DOHH2 (cell line): Measurements from ENCODE around the gene CUEDC1.

ENCODE experiments used
- H3F3A ChIP-seq: fragments of 200-600 bp; sonication (generic), shearing (Covaris generic); 2 replicates; pipeline ENCODE4 v1.6.0; 2016; ENCODE audit warnings: antibody characterized with exemption, mild to moderate bottlenecking; ENCODE audit not compliant: control insufficient read depth, insufficient read depth
- H3K27ac ChIP-seq: fragments of 200-600 bp; sonication (generic); 2 replicates; pipeline ENCODE4 v1.5.1; 2014; ENCODE audit warnings: low read depth, mild to moderate bottlenecking, low read length, moderate library complexity
- H3K27me3 ChIP-seq: fragments of 200-600 bp; sonication (generic); 2 replicates; pipeline ENCODE4 v1.6.1; 2014; ENCODE audit warnings: mild to moderate bottlenecking, low read length, mixed read lengths; ENCODE audit not compliant: control insufficient read depth
- H3K36me3 ChIP-seq: fragments of 200-600 bp; sonication (generic); 2 replicates; pipeline ENCODE4 v1.6.1; 2014; ENCODE audit warnings: mild to moderate bottlenecking, low read length, moderate library complexity, mixed read lengths; ENCODE audit not compliant: control insufficient read depth
- H3K4me1 ChIP-seq: fragments of 200-600 bp; sonication (generic); 2 replicates; pipeline ENCODE4 v1.6.1; 2014; ENCODE audit warnings: mild to moderate bottlenecking, low read length, mixed read lengths; ENCODE audit not compliant: control insufficient read depth
- H3K4me2 ChIP-seq: fragments of 200-600 bp; sonication (generic); 2 replicates; pipeline ENCODE4 v1.6.0; 2014; ENCODE audit warnings: mild to moderate bottlenecking, low read length, moderate library complexity
- H3K4me3 ChIP-seq: fragments of 200-600 bp; sonication (generic); 2 replicates; pipeline ENCODE4 v1.5.1; 2014; ENCODE audit warnings: mild to moderate bottlenecking, low read length, mixed read lengths
- H3K79me2 ChIP-seq: fragments of 200-600 bp; sonication (generic); 2 replicates; pipeline ENCODE4 v1.6.1; 2014; ENCODE audit warnings: mild to moderate bottlenecking, low read length, mixed read lengths; ENCODE audit not compliant: control insufficient read depth
- H3K9me2 ChIP-seq: fragments of 200-600 bp; sonication (generic); replicated peaks from 2 replicates; pipeline ENCODE4 v1.6.1; 2014; ENCODE audit warnings: mild to moderate bottlenecking, low read length, mixed read lengths; ENCODE audit not compliant: control insufficient read depth
- H3K9me3 ChIP-seq: fragments of 200-600 bp; sonication (generic); 2 replicates; pipeline ENCODE4 v1.6.1; 2014; ENCODE audit warnings: antibody characterized with exemption, low read length, mixed read lengths; ENCODE audit not compliant: control insufficient read depth, insufficient read depth
- H4K20me1 ChIP-seq: fragments of 200-600 bp; sonication (generic); 2 replicates; pipeline ENCODE4 v1.6.0; 2014; ENCODE audit warnings: low read depth, mild to moderate bottlenecking, antibody characterized with exemption, low read length, moderate library complexity; ENCODE audit not compliant: control insufficient read depth, insufficient read depth
- EZH2phosphoT487 ChIP-seq: fragments of 200-600 bp; sonication (generic); IDR thresholded peaks from 2 replicates; pipeline ENCODE4 v1.6.1; 2017; ENCODE audit warnings: borderline replicate concordance, mild to moderate bottlenecking, antibody characterized with exemption, low read length, moderate library complexity, mixed read lengths
- TF ChIP-seq, protein P1 (sequence below): fragments of 200-600 bp; sonication (generic); IDR thresholded peaks from one replicate; pipeline ENCODE4 v1.5.1; 2014; ENCODE audit warnings: antibody characterized with exemption, mild to moderate bottlenecking, low read depth, low read length; ENCODE audit not compliant: poor library complexity, severe bottlenecking

Gene CUEDC1

DNA sequence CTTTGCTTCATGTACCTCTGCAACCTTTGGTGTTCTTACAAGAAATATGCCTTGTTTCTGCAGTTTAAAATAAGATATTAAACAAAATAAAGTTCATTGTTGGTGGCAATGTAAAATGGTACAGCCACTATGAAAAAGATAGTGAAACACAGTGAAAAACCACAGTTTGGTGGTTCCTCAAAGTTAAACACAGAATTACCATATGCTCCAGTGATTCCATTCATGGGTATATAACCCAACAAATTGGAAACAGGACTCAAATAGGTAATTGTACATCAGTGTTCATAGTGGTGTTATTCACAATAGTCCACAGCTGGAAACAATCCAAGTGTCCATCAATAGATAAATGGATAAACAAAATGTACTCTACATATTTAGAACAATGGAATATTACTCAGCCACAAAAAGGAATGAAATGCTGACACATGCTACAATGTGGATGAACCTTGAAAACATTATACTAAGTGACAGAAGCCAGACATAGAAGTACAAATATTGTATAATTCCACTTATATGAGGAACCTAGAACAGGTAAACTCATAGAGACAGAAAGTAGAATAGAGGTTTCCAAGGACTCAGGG lies 49.2 kb downstream of the CUEDC1 start:
- H3K27me3 ChIP-seq, result peaks cover 23% of the 10 kb centered on the region; the same call in 1 of the 2 replicates
- no peaks in the 10 kb centered on the region for H3K79me2 ChIP-seq
- H3K27ac ChIP-seq, result no peak overlapping the region
- H3K4me3 ChIP-seq, result no peak overlapping the region
- peaks cover 19% of the 10 kb centered on the region for H3K4me1 ChIP-seq
- H4K20me1 ChIP-seq, result no peaks in the 10 kb centered on the region
- H3K9me2 ChIP-seq, result no peaks in the 10 kb centered on the region
- no peak overlapping the region for H3K4me2 ChIP-seq
- H3K9me3 ChIP-seq, result no peaks in the 10 kb centered on the region
- H3K36me3 ChIP-seq, result no peaks in the 10 kb centered on the region
- TF ChIP-seq EZH2phosphoT487, result no peak
- TF ChIP-seq, protein P1, sequence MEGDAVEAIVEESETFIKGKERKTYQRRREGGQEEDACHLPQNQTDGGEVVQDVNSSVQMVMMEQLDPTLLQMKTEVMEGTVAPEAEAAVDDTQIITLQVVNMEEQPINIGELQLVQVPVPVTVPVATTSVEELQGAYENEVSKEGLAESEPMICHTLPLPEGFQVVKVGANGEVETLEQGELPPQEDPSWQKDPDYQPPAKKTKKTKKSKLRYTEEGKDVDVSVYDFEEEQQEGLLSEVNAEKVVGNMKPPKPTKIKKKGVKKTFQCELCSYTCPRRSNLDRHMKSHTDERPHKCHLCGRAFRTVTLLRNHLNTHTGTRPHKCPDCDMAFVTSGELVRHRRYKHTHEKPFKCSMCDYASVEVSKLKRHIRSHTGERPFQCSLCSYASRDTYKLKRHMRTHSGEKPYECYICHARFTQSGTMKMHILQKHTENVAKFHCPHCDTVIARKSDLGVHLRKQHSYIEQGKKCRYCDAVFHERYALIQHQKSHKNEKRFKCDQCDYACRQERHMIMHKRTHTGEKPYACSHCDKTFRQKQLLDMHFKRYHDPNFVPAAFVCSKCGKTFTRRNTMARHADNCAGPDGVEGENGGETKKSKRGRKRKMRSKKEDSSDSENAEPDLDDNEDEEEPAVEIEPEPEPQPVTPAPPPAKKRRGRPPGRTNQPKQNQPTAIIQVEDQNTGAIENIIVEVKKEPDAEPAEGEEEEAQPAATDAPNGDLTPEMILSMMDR, result no peak
- H3F3A ChIP-seq, result no peaks in the 10 kb centered on the region

DNA sequence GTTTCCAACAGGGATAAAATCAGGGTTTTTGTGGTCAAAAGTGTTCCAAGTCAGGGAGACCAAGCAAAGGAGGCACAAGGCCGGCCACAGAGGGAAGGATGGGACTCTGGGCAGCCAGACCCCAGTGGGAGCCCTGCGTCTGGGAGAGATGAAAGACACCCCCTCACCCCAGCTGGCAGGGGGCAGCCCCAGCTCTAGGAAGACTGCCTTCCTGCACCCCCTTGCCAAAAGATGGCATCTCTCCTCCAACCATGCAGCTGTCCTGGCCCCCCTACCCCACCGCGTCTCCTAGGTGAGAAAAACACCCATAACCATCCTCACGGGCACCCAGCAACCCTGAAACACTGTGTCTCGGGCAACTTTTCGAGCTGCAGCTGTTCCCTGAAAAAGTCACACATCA lies 51.3 kb downstream of the CUEDC1 start:
- H3K79me2 ChIP-seq, result no peaks in the 10 kb centered on the region
- H3K27me3 ChIP-seq, result peaks cover 11% of the 10 kb centered on the region; the same call in 1 of the 2 replicates
- TF ChIP-seq EZH2phosphoT487, result no peak
- TF ChIP-seq, protein P1, result no peak
- H3K36me3 ChIP-seq, result no peaks in the 10 kb centered on the region
- H3F3A ChIP-seq, result no peaks in the 10 kb centered on the region
- H3K27ac ChIP-seq, result no peak overlapping the region
- H3K4me1 ChIP-seq, result peaks cover 19% of the 10 kb centered on the region
- no peaks in the 10 kb centered on the region for H3K9me3 ChIP-seq
- H4K20me1 ChIP-seq, result no peaks in the 10 kb centered on the region
- no peak overlapping the region for H3K4me3 ChIP-seq
- no peaks in the 10 kb centered on the region for H3K9me2 ChIP-seq
- H3K4me2 ChIP-seq, result no peak overlapping the region

DNA sequence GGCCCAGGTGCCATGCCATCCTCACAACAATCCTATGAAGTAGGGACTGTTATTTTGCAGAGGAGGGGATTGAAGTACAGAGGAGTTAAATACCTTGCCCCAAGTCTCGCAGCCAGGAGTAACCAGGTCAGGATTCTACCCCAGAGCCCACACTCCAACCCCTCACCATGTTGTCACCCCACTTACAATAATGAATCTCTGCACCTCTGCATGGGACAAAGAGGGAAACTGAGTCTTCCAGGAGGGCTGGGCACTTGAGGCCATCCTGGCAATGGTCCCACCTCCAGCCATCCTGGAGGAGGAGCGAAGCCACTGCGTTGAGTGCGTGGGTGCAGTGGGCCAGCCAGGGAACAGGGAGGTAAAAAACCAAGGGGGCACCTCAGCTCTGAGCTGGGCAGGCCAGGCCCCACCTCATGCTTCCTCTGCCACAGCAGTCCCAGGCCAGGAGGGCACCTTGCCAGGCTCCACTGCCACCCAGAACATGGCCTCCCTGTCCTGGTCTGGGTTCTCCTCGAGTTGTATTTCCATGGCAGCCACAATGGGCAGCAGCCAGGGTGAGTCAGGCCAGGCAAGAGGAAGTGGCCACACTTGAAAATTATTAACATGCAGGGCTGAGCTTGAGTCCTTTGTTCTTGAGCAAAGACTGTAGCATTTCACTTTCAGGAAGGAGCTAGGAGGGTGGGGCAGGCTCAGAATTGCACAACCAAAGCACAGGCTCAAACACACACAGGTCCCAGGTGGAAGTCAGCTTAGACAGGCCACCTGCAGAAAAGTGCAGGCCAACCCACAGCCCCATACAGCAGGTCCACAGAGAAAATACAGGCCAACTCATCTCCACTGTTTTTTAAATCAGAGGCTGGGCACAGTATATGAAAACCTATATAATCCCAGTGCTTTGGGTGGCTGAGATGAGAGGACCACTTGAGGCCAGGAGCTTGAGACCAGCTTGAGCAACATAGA lies 52.1 kb downstream of the CUEDC1 start:
- Histone ChIP-seq H3K27ac (no peak overlapping the region), H3K4me2 (peak overlapping the region; percentile 50), H3K4me1 (peaks cover 19% of the 10 kb centered on the region), H3K36me3 (no peaks in the 10 kb centered on the region), H4K20me1 (no peaks in the 10 kb centered on the region), H3F3A (no peaks in the 10 kb centered on the region), H3K4me3 (peak overlapping the region; percentile 9; the same call in 1 of the 2 replicates), H3K79me2 (no peaks in the 10 kb centered on the region), H3K27me3 (peaks cover 6% of the 10 kb centered on the region; the same call in 1 of the 2 replicates), H3K9me2 (no peaks in the 10 kb centered on the region), H3K9me3 (no peaks in the 10 kb centered on the region)
- TF ChIP-seq, protein P1, result no peak
- TF ChIP-seq EZH2phosphoT487, result no peak
